ENCODE measurements around the gene RAB15.

GRCh38 chr14:64920465-64920864 lies 51.7 kb downstream of the RAB15 start:
- no peak for TF ChIP-seq CTCF (conservative IDR thresholded peaks at IDR 0.05; ENCODE audit: low read depth, low read length)
- no peak for TF ChIP-seq EZH2phosphoT487 (IDR thresholded peaks at IDR 0.05; ENCODE audit: borderline replicate concordance, low read length)

Data from PC-3 (cell line).